Mesenchymal stem cell (in vitro differentiated cells and primary cell): ENCODE data around the gene DPP10.

Source experiments
- DNase-seq: peaks from one replicate; pipeline ENCODE4 v3.0.0-alpha.2; 2013
- H2AFZ ChIP-seq: one replicate; pipeline ENCODE4 v1.6.1; 2013; ENCODE audit warnings: low read depth, mild to moderate bottlenecking, control low read depth, inconsistent platforms, low read length, moderate library complexity
- H2AK5ac ChIP-seq: 2 replicates; pipeline ENCODE4 v1.6.1; 2013; ENCODE audit warnings: low read length, moderate library complexity, mild to moderate bottlenecking, inconsistent platforms; ENCODE audit not compliant: severe bottlenecking
- H2BK120ac ChIP-seq: one replicate; pipeline ENCODE4 v1.6.1; 2013; ENCODE audit warnings: low read depth, mild to moderate bottlenecking, inconsistent platforms, low read length, moderate library complexity
- H2BK12ac ChIP-seq, 2 experiments: one replicate each; pipeline ENCODE4 v1.6.1; 2013; ENCODE audit warnings: inconsistent platforms in 2 of 2, low read length in 2 of 2, mild to moderate bottlenecking in 2 of 2, moderate library complexity in 2 of 2, control low read depth in 1 of 2
- H2BK15ac ChIP-seq: one replicate; pipeline ENCODE4 v1.6.1; 2013; ENCODE audit warnings: mild to moderate bottlenecking, low read depth, inconsistent platforms; ENCODE audit not compliant: poor library complexity, severe bottlenecking
- H2BK5ac ChIP-seq: 2 replicates; pipeline ENCODE4 v1.6.1; 2013; ENCODE audit warnings: low read depth, mild to moderate bottlenecking, low read length, control low read depth, inconsistent platforms; ENCODE audit not compliant: poor library complexity, severe bottlenecking
- H3K14ac ChIP-seq, 2 experiments: one replicate each; pipeline ENCODE4 v1.6.1; 2013; ENCODE audit warnings: inconsistent platforms in 2 of 2, low read length in 2 of 2, control low read depth in 1 of 2, mild to moderate bottlenecking in 1 of 2, moderate library complexity in 1 of 2
- H3K18ac ChIP-seq, 2 experiments: one replicate each; pipeline ENCODE4 v1.6.1; 2013; ENCODE audit warnings: inconsistent platforms in 2 of 2, low read length in 2 of 2, control low read depth in 1 of 2, low read depth in 1 of 2, mild to moderate bottlenecking in 1 of 2
- H3K23ac ChIP-seq, 2 experiments: one replicate each; pipeline ENCODE4 v1.6.1; 2013; ENCODE audit warnings: inconsistent platforms in 2 of 2, low read length in 2 of 2, mild to moderate bottlenecking in 2 of 2, moderate library complexity in 2 of 2, control low read depth in 1 of 2
- H3K27ac ChIP-seq: 2 replicates; pipeline ENCODE4 v1.5.1; 2013; ENCODE audit warnings: mild to moderate bottlenecking, moderate library complexity, low read length, control low read depth, inconsistent platforms; ENCODE audit not compliant: poor library complexity, severe bottlenecking
- H3K27me3 ChIP-seq, 2 experiments: 2 replicates each; pipeline versions ENCODE4 v1.6.1 to v1.7.0; 2013; ENCODE audit warnings: low read length in 2 of 2, mild to moderate bottlenecking in 2 of 2, moderate library complexity in 2 of 2, control low read depth in 1 of 2, inconsistent platforms in 1 of 2; ENCODE audit not compliant: control insufficient read depth in 1 of 2, insufficient read depth in 1 of 2
- H3K36me3 ChIP-seq, 2 experiments: 2 replicates each; pipeline versions ENCODE4 v1.6.1 to v1.7.0; 2013; ENCODE audit warnings: low read length in 2 of 2, control low read depth in 1 of 2, inconsistent platforms in 1 of 2, low read depth in 1 of 2, mild to moderate bottlenecking in 1 of 2; ENCODE audit not compliant: insufficient read depth in 2 of 2, control insufficient read depth in 1 of 2
- H3K4ac ChIP-seq, 2 experiments: one replicate each; pipeline ENCODE4 v1.6.1; 2013; ENCODE audit warnings: inconsistent platforms in 2 of 2, low read length in 2 of 2, mild to moderate bottlenecking in 2 of 2, moderate library complexity in 2 of 2, control low read depth in 1 of 2, low read depth in 1 of 2
- H3K4me1 ChIP-seq: 2 replicates; pipeline ENCODE4 v1.6.1; 2013; ENCODE audit warnings: low read depth, low read length, control low read depth; ENCODE audit not compliant: control insufficient read depth, insufficient read depth
- H3K4me2 ChIP-seq: 2 replicates; pipeline ENCODE4 v1.6.1; 2013; ENCODE audit warnings: low read length, mild to moderate bottlenecking, inconsistent platforms; ENCODE audit not compliant: poor library complexity, severe bottlenecking
- H3K4me3 ChIP-seq, 2 experiments: 2 replicates each; pipeline versions ENCODE4 v1.5.1 to v1.7.0; 2013; ENCODE audit warnings: low read length in 2 of 2, mild to moderate bottlenecking in 2 of 2, control low read depth in 1 of 2, low read depth in 1 of 2; ENCODE audit not compliant: insufficient read depth in 1 of 2
- H3K79me1 ChIP-seq: replicated peaks from 2 replicates; pipeline ENCODE4 v1.6.1; 2013; ENCODE audit warnings: mild to moderate bottlenecking, control low read depth, low read length, inconsistent platforms; ENCODE audit not compliant: poor library complexity, severe bottlenecking
- H3K9ac ChIP-seq: 2 replicates; pipeline ENCODE4 v1.7.0; 2013; ENCODE audit warnings: mild to moderate bottlenecking, low read length, moderate library complexity
- H3K9me3 ChIP-seq: 2 replicates; pipeline ENCODE4 v1.7.0; 2013; ENCODE audit warnings: mild to moderate bottlenecking, low read length; ENCODE audit not compliant: control insufficient read depth
- H4K8ac ChIP-seq: one replicate; pipeline ENCODE4 v1.6.1; 2013; ENCODE audit warnings: inconsistent platforms, mild to moderate bottlenecking, low read length, moderate library complexity
- H4K91ac ChIP-seq: one replicate; pipeline ENCODE4 v1.6.1; 2013; ENCODE audit warnings: mild to moderate bottlenecking, low read length, inconsistent platforms
- WGBS: methylation state at CpG from one replicate; pipeline ENCODE4 v1.1.7; 2013; ENCODE audit warnings: mixed read lengths; 5-methylcytosine and 5-hydroxymethylcytosine counted together

The DPP10 gene

GRCh38 chr2:115169814-115170213 is 727.4 kb downstream of the DPP10 start:
- 95% methylated on average over 1 of the region's 1 CpG for WGBS
- no peak overlapping the region for H4K8ac ChIP-seq
- no peak overlapping the region for H3K4ac ChIP-seq
- no peak for DNase-seq
- no peak overlapping the region for H3K23ac ChIP-seq
- no peaks in the 10 kb centered on the region for H3K27me3 ChIP-seq
- H3K9me3 ChIP-seq, result no peaks in the 10 kb centered on the region
- H2AK5ac ChIP-seq, result no peak overlapping the region
- no peaks in the 10 kb centered on the region for H3K36me3 ChIP-seq
- H2BK5ac ChIP-seq, result no peak overlapping the region
- no peak overlapping the region for H2BK12ac ChIP-seq
- no peak overlapping the region for H3K9ac ChIP-seq
- H3K14ac ChIP-seq, result no peak overlapping the region
- no peak overlapping the region for H4K91ac ChIP-seq
- H2BK120ac ChIP-seq, result no peak overlapping the region
- no peak overlapping the region for H3K4me3 ChIP-seq
- no peak overlapping the region for H3K18ac ChIP-seq
- no peak overlapping the region for H2BK15ac ChIP-seq
- no peaks in the 10 kb centered on the region for H3K4me1 ChIP-seq
- no peaks in the 10 kb centered on the region for H3K79me1 ChIP-seq
- no peak overlapping the region for H3K4me2 ChIP-seq
- no peak overlapping the region for H2AFZ ChIP-seq
- no peak overlapping the region for H3K27ac ChIP-seq

- DNase-seq, result no peak
- H2AFZ ChIP-seq, result no peak overlapping the region
- WGBS, result 95% methylated on average over 2 of the region's 2 CpGs
Observed at GRCh38 chr2:115171751-115172150, 729.3 kb downstream of the DPP10 start.

GRCh38 chr2:115174651-115175050 is 732.2 kb downstream of the DPP10 start:
- WGBS, result 52% methylated on average over 3 of the region's 3 CpGs

More at GRCh38 chr2:115171751-115172150, 729.3 kb downstream of the DPP10 start:
- no peak overlapping the region for H3K9ac ChIP-seq
- H3K79me1 ChIP-seq, result no peaks in the 10 kb centered on the region
- H2BK12ac ChIP-seq, result no peak overlapping the region
- no peak overlapping the region for H2BK5ac ChIP-seq
- H3K4ac ChIP-seq, result no peak overlapping the region
- no peak overlapping the region for H3K23ac ChIP-seq
- no peak overlapping the region for H2AK5ac ChIP-seq
- H3K18ac ChIP-seq, result no peak overlapping the region
- H4K8ac ChIP-seq, result no peak overlapping the region
- no peak overlapping the region for H2BK120ac ChIP-seq
- no peak overlapping the region for H3K4me2 ChIP-seq
- no peak overlapping the region for H4K91ac ChIP-seq
- H2BK15ac ChIP-seq, result no peak overlapping the region
- H3K27ac ChIP-seq, result no peak overlapping the region
- H3K9me3 ChIP-seq, result no peaks in the 10 kb centered on the region
- no peaks in the 10 kb centered on the region for H3K36me3 ChIP-seq
- no peaks in the 10 kb centered on the region for H3K4me1 ChIP-seq
- no peaks in the 10 kb centered on the region for H3K27me3 ChIP-seq
- H3K14ac ChIP-seq, result no peak overlapping the region
- no peak overlapping the region for H3K4me3 ChIP-seq

GRCh38 chr2:115183144-115183543 is 740.7 kb downstream of the DPP10 start:
- Histone ChIP-seq H3K4me1 (no peaks in the 10 kb centered on the region), H3K27me3 (no peaks in the 10 kb centered on the region), H3K79me1 (no peaks in the 10 kb centered on the region), H2BK15ac (no peak overlapping the region), H2AFZ (no peak overlapping the region), H2AK5ac (no peak overlapping the region), H3K4me2 (no peak overlapping the region), H3K18ac (no peak overlapping the region), H3K4ac (no peak overlapping the region), H3K14ac (no peak overlapping the region), H3K36me3 (no peaks in the 10 kb centered on the region), H3K27ac (no peak overlapping the region), H2BK120ac (no peak overlapping the region), H3K9ac (no peak overlapping the region), H3K4me3 (no peak overlapping the region), H4K8ac (no peak overlapping the region), H3K9me3 (peaks cover 3% of the 10 kb centered on the region), H2BK5ac (no peak overlapping the region), H4K91ac (no peak overlapping the region), H3K23ac (no peak overlapping the region), H2BK12ac (no peak overlapping the region)
- WGBS, result 67% methylated on average over 2 of the region's 3 CpGs
- DNase-seq, result no peak

More at GRCh38 chr2:115174651-115175050, 732.2 kb downstream of the DPP10 start:
- no peak overlapping the region for H2BK15ac ChIP-seq
- no peak overlapping the region for H2BK120ac ChIP-seq
- H3K4me3 ChIP-seq, result no peak overlapping the region
- H3K14ac ChIP-seq, result no peak overlapping the region
- no peak overlapping the region for H4K91ac ChIP-seq
- no peak overlapping the region for H2AK5ac ChIP-seq
- H3K79me1 ChIP-seq, result no peaks in the 10 kb centered on the region
- H3K4me2 ChIP-seq, result no peak overlapping the region
- DNase-seq, result no peak
- H3K23ac ChIP-seq, result no peak overlapping the region
- H3K9me3 ChIP-seq, result no peaks in the 10 kb centered on the region
- no peaks in the 10 kb centered on the region for H3K36me3 ChIP-seq
- H3K27ac ChIP-seq, result no peak overlapping the region
- H3K27me3 ChIP-seq, result no peaks in the 10 kb centered on the region
- no peaks in the 10 kb centered on the region for H3K4me1 ChIP-seq
- H2BK5ac ChIP-seq, result no peak overlapping the region
- H3K4ac ChIP-seq, result no peak overlapping the region
- no peak overlapping the region for H2BK12ac ChIP-seq
- H3K18ac ChIP-seq, result no peak overlapping the region
- H4K8ac ChIP-seq, result no peak overlapping the region
- H3K9ac ChIP-seq, result no peak overlapping the region
- H2AFZ ChIP-seq, result no peak overlapping the region
